Astrocyte (in vitro differentiated cells and primary cell): ENCODE measurements around the gene CARD9.

Source experiments
- EZH2 ChIP-seq: IDR thresholded peaks from 2 replicates; pipeline ENCODE4 v1.6.1; 2012; ENCODE audit warnings: mild to moderate bottlenecking, low read length, inconsistent platforms; ENCODE audit not compliant: insufficient read depth
- TF ChIP-seq, protein P1 (sequence below): IDR thresholded peaks from 2 replicates; pipeline ENCODE4 v1.5.1; 2011; ENCODE audit warnings: low read depth, mild to moderate bottlenecking, inconsistent platforms, low read length, moderate library complexity; ENCODE audit not compliant: insufficient read depth

DNA sequence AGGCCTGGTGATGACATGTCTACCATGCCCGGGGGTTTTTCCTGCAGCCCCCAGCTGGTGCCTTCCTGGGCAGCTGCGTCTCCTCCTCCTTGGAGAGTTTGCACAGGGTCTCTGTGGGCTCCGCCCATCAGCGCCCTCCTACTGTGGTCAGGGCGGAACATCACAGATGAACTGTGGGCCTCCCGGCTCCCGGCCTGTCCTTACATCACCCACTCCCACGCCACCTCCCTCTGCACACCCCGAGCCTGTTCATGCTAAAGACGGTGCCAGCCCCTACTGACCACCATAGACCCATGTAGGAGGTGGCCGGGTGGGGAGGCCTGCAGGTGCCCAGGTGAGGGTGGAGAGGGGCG, 33.5 kb downstream of the CARD9 start:
- TF ChIP-seq, protein P1, sequence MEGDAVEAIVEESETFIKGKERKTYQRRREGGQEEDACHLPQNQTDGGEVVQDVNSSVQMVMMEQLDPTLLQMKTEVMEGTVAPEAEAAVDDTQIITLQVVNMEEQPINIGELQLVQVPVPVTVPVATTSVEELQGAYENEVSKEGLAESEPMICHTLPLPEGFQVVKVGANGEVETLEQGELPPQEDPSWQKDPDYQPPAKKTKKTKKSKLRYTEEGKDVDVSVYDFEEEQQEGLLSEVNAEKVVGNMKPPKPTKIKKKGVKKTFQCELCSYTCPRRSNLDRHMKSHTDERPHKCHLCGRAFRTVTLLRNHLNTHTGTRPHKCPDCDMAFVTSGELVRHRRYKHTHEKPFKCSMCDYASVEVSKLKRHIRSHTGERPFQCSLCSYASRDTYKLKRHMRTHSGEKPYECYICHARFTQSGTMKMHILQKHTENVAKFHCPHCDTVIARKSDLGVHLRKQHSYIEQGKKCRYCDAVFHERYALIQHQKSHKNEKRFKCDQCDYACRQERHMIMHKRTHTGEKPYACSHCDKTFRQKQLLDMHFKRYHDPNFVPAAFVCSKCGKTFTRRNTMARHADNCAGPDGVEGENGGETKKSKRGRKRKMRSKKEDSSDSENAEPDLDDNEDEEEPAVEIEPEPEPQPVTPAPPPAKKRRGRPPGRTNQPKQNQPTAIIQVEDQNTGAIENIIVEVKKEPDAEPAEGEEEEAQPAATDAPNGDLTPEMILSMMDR, result no peak
- TF ChIP-seq EZH2, result no peak
